Panc1 (cell line): Measurements from ENCODE around the gene FAM81A.

Source experiments
- CTCF ChIP-seq: fragments of 450-650 bp; IDR thresholded peaks from 2 replicates; pipeline ENCODE4 v1.5.1; 2017; ENCODE audit warnings: mild to moderate bottlenecking
- POLR2AphosphoS5 ChIP-seq: IDR thresholded peaks from 2 replicates; pipeline ENCODE4 v1.6.1; 2012; ENCODE audit warnings: mild to moderate bottlenecking, low read depth, low read length, moderate library complexity
- REST ChIP-seq, 2 experiments: IDR thresholded peaks; 2 replicates each; pipeline ENCODE4 v1.6.1; 2011 to 2012; ENCODE audit warnings: low read depth in 2 of 2, control low read depth in 1 of 2, low read length in 1 of 2, mild to moderate bottlenecking in 1 of 2, moderate library complexity in 1 of 2; ENCODE audit not compliant: insufficient read depth in 1 of 2
- SIN3A ChIP-seq: IDR thresholded peaks from 2 replicates; pipeline ENCODE4 v1.6.1; 2012; ENCODE audit warnings: low read depth, mild to moderate bottlenecking, low read length, moderate library complexity, borderline replicate concordance; ENCODE audit not compliant: insufficient read depth
- TCF7L2 ChIP-seq: IDR thresholded peaks from 2 replicates; pipeline ENCODE4 v1.6.1; 2011; ENCODE audit warnings: mild to moderate bottlenecking, low read depth, low read length, inconsistent platforms

GRCh38 chr15:59569477-59569876 is 131.5 kb downstream of the FAM81A start:
- TF ChIP-seq CTCF, result no peak
- TF ChIP-seq REST (IDR thresholded peaks at IDR 0.05; ENCODE audit: insufficient read depth in 1 of 2, low read depth in 2 of 2, low read length in 1 of 2), result no peak
- TF ChIP-seq POLR2AphosphoS5, result no peak
- no peak for TF ChIP-seq SIN3A
- no peak for TF ChIP-seq TCF7L2
